GM06990 (cell line): ENCODE data around the gene KCNQ1OT1.

Source experiments
- DNase-seq: peaks from one replicate; pipeline ENCODE4 v3.0.0-alpha.2; 2011; ENCODE audit not compliant: insufficient read length; ENCODE audit errors: extremely low read depth
- H3K27me3 ChIP-seq: replicated peaks from 2 replicates; pipeline ENCODE4 v1.6.0; 2011; ENCODE audit warnings: low read length; ENCODE audit not compliant: control insufficient read depth, insufficient read depth
- H3K36me3 ChIP-seq: 2 replicates; pipeline ENCODE4 v1.5.1; 2011; ENCODE audit warnings: low read length; ENCODE audit not compliant: control insufficient read depth, insufficient read depth
- H3K4me3 ChIP-seq: replicated peaks from 2 replicates; pipeline ENCODE4 v1.5.1; 2011; ENCODE audit warnings: low read depth, mild to moderate bottlenecking, control low read depth, low read length
- TF ChIP-seq, protein P1 (sequence below): IDR thresholded peaks from 2 replicates; pipeline ENCODE4 v1.5.1; 2011; ENCODE audit warnings: low read length, control low read depth, mild to moderate bottlenecking, inconsistent platforms; ENCODE audit not compliant: insufficient read depth, poor library complexity, severe bottlenecking

Gene KCNQ1OT1

DNA sequence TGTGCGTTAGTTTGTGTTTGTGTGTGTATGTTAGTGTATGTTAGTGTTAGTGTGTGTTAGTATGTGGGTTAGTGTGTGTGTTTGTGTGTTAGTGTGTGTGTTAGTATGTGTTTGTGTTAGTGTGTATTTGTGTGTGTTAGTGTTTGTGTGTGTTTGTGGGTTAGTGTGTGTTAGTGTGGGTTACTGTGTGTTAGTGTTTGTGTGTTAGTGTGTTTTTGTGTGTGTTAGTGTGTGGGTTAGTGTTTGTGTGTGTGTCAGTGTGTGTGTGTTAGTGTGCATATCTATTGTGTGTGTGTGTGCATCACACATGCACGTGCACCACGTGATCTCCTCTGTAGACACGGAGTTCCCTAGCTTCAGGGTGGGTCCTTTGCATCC is 115.4 kb downstream of the KCNQ1OT1 start:
- no peak for DNase-seq
- H3K27me3 ChIP-seq, result no peaks in the 10 kb centered on the region

DNA sequence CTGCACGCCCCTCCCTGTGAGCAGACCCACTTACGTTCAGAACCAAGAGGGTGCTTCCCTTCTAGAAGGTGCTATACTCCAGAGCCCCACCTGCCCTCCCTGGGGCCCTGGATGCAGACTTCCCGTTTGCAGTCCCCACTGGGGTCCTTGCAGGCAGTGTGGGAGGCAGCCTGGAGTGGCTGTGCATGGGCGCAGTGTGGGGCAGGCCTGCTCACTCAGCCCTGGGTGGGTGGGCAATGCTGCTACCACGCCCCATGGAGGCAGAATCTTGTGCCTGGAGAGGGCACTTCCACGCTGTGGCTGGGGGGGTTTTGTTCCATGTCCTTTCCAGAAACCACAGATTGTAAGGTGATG is 116.2 kb downstream of the KCNQ1OT1 start:
- DNase-seq, result no peak
- Histone ChIP-seq H3K4me3 (no peak overlapping the region), H3K36me3 (no peaks in the 10 kb centered on the region), H3K27me3 (no peaks in the 10 kb centered on the region)
- TF ChIP-seq, protein P1, sequence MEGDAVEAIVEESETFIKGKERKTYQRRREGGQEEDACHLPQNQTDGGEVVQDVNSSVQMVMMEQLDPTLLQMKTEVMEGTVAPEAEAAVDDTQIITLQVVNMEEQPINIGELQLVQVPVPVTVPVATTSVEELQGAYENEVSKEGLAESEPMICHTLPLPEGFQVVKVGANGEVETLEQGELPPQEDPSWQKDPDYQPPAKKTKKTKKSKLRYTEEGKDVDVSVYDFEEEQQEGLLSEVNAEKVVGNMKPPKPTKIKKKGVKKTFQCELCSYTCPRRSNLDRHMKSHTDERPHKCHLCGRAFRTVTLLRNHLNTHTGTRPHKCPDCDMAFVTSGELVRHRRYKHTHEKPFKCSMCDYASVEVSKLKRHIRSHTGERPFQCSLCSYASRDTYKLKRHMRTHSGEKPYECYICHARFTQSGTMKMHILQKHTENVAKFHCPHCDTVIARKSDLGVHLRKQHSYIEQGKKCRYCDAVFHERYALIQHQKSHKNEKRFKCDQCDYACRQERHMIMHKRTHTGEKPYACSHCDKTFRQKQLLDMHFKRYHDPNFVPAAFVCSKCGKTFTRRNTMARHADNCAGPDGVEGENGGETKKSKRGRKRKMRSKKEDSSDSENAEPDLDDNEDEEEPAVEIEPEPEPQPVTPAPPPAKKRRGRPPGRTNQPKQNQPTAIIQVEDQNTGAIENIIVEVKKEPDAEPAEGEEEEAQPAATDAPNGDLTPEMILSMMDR, result no peak

More for the DNA sequence above, 115.4 kb downstream of the KCNQ1OT1 start:
- Histone ChIP-seq H3K4me3 (no peak overlapping the region), H3K36me3 (no peaks in the 10 kb centered on the region)
- TF ChIP-seq, protein P1, result no peak

DNA sequence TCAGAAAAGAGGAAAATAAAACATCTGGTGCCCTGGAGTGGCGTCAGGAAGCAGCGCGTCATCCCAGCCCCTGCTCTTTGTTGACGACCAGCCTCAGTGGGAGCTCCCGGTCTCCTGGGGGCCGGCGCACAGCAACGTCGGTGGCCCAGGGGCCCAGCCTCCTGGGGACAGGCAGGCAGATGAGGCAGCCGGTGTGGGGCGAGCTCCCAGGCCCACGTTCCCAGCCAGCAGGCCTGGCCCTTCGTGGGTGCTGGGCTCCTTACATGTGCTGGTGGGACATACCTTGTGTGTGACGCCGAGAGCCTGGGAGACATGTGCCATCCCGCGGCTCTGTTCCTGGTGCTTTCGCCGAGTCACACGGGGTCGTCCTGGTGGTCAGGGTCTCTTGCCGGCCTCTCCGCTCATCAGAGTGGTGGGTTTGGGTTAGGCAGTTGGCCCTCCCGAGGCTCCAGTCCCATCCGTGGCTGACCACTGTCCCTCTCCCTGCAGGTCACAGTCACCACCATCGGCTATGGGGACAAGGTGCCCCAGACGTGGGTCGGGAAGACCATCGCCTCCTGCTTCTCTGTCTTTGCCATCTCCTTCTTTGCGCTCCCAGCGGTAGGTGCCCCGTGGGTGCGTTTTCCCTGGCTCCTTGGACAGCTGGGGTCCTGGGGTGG is 116.7 kb downstream of the KCNQ1OT1 start:
- no peak for DNase-seq
- no peaks in the 10 kb centered on the region; the same call in 1 of the 2 replicates for H3K27me3 ChIP-seq
- TF ChIP-seq, protein P1, result no peak
- no peaks in the 10 kb centered on the region for H3K36me3 ChIP-seq
- no peak overlapping the region for H3K4me3 ChIP-seq

DNA sequence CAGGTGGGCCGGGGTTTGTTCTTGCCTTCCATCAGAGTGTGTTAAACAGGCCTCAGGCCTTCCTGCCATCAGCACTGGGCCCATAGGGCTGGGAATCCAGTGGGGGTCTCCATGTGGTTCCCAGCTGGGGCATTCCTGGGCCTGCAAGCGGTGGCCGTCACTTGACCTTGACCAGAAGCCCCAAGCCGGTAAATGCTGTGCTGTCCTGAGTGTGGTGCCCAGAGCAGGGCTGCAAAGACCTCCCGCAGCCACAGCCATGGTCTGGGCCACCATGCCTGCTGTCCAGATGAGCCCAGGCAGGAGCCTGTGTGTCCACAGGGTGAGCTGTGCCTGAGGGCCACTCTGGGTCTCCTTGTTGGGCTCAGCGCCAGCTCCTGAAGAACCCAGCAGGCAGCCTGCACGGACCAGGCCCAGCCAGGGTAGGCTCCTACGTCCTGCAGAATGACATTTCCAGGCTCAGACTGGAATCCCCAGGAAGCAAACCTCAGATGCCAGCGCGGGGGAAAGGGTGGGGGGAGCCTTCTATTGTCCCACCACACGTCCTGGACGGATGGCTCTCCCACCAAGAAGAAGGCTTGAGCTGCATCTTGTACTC is 117.3 kb downstream of the KCNQ1OT1 start:
- Histone ChIP-seq H3K4me3 (no peak overlapping the region), H3K36me3 (no peaks in the 10 kb centered on the region), H3K27me3 (no peaks in the 10 kb centered on the region; the same call in 1 of the 2 replicates)
- no peak for DNase-seq
- TF ChIP-seq, protein P1, result no peak

DNA sequence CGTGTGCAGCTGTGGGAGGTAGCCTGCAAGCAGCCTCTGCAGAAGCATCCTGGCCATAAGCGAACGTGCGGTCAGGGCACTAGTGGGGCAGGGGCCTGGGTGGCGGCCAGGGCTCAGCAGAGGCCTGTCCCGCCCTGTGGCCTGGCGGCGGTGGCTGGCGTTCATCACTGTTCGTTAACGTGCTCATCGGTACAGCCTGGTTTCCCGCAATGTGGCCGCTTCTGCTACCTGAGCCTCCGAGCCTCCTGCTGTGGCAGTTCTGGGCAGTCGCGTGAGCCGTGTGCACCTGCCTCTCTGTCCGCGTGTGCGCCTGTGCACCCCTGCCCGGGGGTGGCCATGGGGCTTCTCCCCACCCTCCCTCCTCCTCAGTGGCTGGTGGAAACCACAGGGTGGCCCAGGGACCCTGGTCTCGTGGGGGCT is 117.9 kb downstream of the KCNQ1OT1 start:
- no peaks in the 10 kb centered on the region; the same call in 1 of the 2 replicates for H3K27me3 ChIP-seq

More for the DNA sequence above, 117.9 kb downstream of the KCNQ1OT1 start:
- TF ChIP-seq, protein P1, result no peak
- Histone ChIP-seq H3K4me3 (no peak overlapping the region), H3K36me3 (no peaks in the 10 kb centered on the region)
- DNase-seq, result no peak
